ENCODE results near the gene U2AF1L4.

- TF ChIP-seq, protein P1, sequence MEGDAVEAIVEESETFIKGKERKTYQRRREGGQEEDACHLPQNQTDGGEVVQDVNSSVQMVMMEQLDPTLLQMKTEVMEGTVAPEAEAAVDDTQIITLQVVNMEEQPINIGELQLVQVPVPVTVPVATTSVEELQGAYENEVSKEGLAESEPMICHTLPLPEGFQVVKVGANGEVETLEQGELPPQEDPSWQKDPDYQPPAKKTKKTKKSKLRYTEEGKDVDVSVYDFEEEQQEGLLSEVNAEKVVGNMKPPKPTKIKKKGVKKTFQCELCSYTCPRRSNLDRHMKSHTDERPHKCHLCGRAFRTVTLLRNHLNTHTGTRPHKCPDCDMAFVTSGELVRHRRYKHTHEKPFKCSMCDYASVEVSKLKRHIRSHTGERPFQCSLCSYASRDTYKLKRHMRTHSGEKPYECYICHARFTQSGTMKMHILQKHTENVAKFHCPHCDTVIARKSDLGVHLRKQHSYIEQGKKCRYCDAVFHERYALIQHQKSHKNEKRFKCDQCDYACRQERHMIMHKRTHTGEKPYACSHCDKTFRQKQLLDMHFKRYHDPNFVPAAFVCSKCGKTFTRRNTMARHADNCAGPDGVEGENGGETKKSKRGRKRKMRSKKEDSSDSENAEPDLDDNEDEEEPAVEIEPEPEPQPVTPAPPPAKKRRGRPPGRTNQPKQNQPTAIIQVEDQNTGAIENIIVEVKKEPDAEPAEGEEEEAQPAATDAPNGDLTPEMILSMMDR (IDR thresholded peaks at IDR 0.05; ENCODE audit: poor library complexity, severe bottlenecking): no peak
- TF ChIP-seq POLR2AphosphoS5 (IDR thresholded peaks at IDR 0.05) (no peak), EZH2 (IDR thresholded peaks at IDR 0.05; ENCODE audit: borderline replicate concordance, insufficient read depth, low read length, poor library complexity, severe bottlenecking) (no peak), EP300 (conservative IDR thresholded peaks at IDR 0.05; ENCODE audit: poor library complexity, severe bottlenecking) (no peak)
Measured at GRCh38 chr19:35693422-35693821, 51.8 kb downstream of the U2AF1L4 start.
